A549 (cell line): ENCODE results near the gene SZT2.

ENCODE experiments used
- CBX8 ChIP-seq: fragments of 200-600 bp; sonication (generic); IDR thresholded peaks from 2 replicates; pipeline ENCODE4 v1.6.1; 2016
- TP53 ChIP-seq: fragments of 250-450 bp; sonication (Bioruptor Pico); IDR thresholded peaks from 2 replicates; pipeline ENCODE4 v1.5.0; 2021; ENCODE audit warnings: mild to moderate bottlenecking, moderate library complexity

DNA sequence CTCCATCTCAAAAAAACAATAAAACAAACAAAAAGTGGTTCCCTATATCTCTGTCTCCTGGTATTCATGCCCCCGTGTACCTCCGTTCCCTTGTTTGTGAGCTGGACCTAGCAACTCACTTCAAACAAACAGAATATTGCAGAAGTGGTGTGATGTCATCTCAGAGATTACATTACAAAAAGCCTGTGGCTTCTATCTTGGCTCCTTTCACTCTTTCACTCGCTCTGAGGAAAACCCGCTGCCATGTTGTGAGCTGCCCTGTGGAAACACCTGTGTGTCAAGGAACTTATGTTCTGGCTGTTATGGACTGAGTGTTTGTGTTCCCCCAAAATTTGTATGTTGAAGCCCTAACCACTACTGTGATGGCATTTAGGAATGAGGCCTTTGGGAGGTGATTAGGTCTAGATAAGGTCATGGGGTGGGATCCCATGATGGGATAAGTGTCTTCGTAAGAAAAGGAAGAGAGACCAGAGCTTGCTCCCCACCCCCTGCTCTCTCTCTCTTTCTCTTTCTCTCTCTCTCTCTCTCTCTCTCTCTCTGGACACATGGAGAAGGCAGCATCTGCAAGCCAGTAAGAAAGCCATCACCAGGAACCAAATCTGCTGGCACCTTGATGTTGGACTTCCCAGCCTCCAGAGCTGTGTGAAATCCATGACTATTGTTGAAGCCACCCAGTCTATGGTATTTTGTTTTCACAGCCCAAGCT lies 71.4 kb downstream of the SZT2 start:
- TF ChIP-seq CBX8, result no peak
- TF ChIP-seq TP53 (CRISPR knock-in tag), result no peak
